SU-DHL-6 (cell line): ENCODE results near the gene HOXD9.

ENCODE experiments used
- H2AFZ ChIP-seq: fragments of 200-600 bp; sonication (generic); 2 replicates; pipeline ENCODE4 v1.6.1; 2014; ENCODE audit warnings: low read depth, mild to moderate bottlenecking, moderate library complexity, mixed read lengths, antibody characterized with exemption, low read length; ENCODE audit not compliant: severe bottlenecking
- H3F3A ChIP-seq: fragments of 200-600 bp; shearing (Covaris generic); 2 replicates; pipeline ENCODE4 v1.6.0; 2016; ENCODE audit warnings: antibody characterized with exemption, mild to moderate bottlenecking; ENCODE audit not compliant: insufficient read depth
- H3K27ac ChIP-seq: fragments of 200-600 bp; sonication (generic); 2 replicates; pipeline ENCODE4 v1.5.1; 2016; ENCODE audit warnings: low read depth, mild to moderate bottlenecking, low read length, moderate library complexity, mixed read lengths
- H3K27me3 ChIP-seq: fragments of 200-600 bp; sonication (generic), shearing (Covaris generic); 2 replicates; pipeline ENCODE4 v1.6.0; 2014; ENCODE audit warnings: mild to moderate bottlenecking, low read length
- H3K36me3 ChIP-seq: fragments of 200-600 bp; sonication (generic); 2 replicates; pipeline ENCODE4 v1.6.1; 2014; ENCODE audit warnings: mild to moderate bottlenecking, low read length, mixed read lengths
- H3K4me2 ChIP-seq: fragments of 300-600, 200-600 bp; shearing (Covaris generic), sonication (generic); 2 replicates; pipeline ENCODE4 v1.6.0; 2014; ENCODE audit warnings: low read length, low read depth, mild to moderate bottlenecking; ENCODE audit not compliant: poor library complexity, severe bottlenecking
- H3K4me3 ChIP-seq: fragments of 200-600 bp; sonication (generic); 2 replicates; pipeline ENCODE4 v1.5.1; 2014; ENCODE audit warnings: antibody characterized with exemption, low read length, mild to moderate bottlenecking, mixed read lengths; ENCODE audit not compliant: insufficient read depth, poor library complexity, severe bottlenecking
- H3K79me2 ChIP-seq: fragments of 200-600 bp; sonication (generic); 2 replicates; pipeline ENCODE4 v1.6.1; 2014; ENCODE audit warnings: mild to moderate bottlenecking, low read length, moderate library complexity; ENCODE audit not compliant: insufficient read depth
- H3K9ac ChIP-seq: fragments of 200-600 bp; sonication (generic); 2 replicates; pipeline ENCODE4 v1.7.0; 2014; ENCODE audit warnings: mild to moderate bottlenecking, low read length
- H3K9me2 ChIP-seq: fragments of 200-600 bp; sonication (generic); replicated peaks from 2 replicates; pipeline ENCODE4 v1.6.1; 2014; ENCODE audit warnings: low read length; ENCODE audit not compliant: insufficient read depth
- H3K9me3 ChIP-seq: fragments of 200-600 bp; sonication (generic); 2 replicates; pipeline ENCODE4 v1.6.1; 2014; ENCODE audit warnings: low read length, mixed read lengths; ENCODE audit not compliant: insufficient read depth
- H4K20me1 ChIP-seq: fragments of 200-600 bp; sonication (generic); 2 replicates; pipeline ENCODE4 v1.6.1; 2014; ENCODE audit warnings: low read depth, mild to moderate bottlenecking, antibody characterized with exemption, low read length, moderate library complexity, mixed read lengths
- EZH2phosphoT487 ChIP-seq: fragments of 200-600 bp; sonication (generic), shearing (Covaris generic); conservative IDR thresholded peaks from 2 replicates; pipeline ENCODE4 v1.6.1; 2018; ENCODE audit warnings: mild to moderate bottlenecking, antibody characterized with exemption, low read length, moderate library complexity, mixed read lengths
- TF ChIP-seq, protein P1 (sequence below): fragments of 200-600 bp; sonication (generic); IDR thresholded peaks from one replicate; pipeline ENCODE4 v1.5.1; 2017; ENCODE audit warnings: antibody characterized with exemption, mild to moderate bottlenecking, low read length, moderate library complexity; ENCODE audit not compliant: insufficient read depth, poor library complexity, severe bottlenecking

The HOXD9 gene

DNA sequence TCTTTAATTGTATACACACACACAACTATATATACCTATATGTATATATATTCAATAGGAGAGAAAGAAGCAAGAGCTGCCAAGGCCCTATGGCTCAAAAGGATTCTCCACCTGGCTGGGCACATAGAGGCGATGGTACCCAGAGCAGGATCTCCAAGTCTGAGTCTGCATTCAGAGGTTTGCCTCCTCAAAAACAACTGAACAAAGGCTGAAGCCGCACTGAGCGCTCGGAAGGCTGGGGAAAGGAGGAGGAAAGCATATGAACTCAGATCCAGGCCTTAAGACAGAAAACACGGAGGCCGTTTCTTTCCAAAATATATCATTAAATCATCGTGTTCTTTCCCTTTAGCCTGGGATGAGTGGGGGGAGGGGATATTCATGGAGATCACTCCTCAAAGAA, 19.3 kb upstream of the HOXD9 start:
- H2AFZ ChIP-seq: no peak overlapping the region
- no peaks in the 10 kb centered on the region for H4K20me1 ChIP-seq
- H3K79me2 ChIP-seq: no peaks in the 10 kb centered on the region
- no peak overlapping the region for H3K4me3 ChIP-seq
- no peak overlapping the region for H3K27ac ChIP-seq
- H3F3A ChIP-seq: no peaks in the 10 kb centered on the region
- no peak overlapping the region for H3K9ac ChIP-seq
- no peaks in the 10 kb centered on the region for H3K9me2 ChIP-seq
- no peaks in the 10 kb centered on the region for H3K36me3 ChIP-seq
- no peaks in the 10 kb centered on the region for H3K27me3 ChIP-seq
- no peak overlapping the region for H3K4me2 ChIP-seq
- H3K9me3 ChIP-seq: no peaks in the 10 kb centered on the region
- TF ChIP-seq EZH2phosphoT487: no peak
- TF ChIP-seq, protein P1, sequence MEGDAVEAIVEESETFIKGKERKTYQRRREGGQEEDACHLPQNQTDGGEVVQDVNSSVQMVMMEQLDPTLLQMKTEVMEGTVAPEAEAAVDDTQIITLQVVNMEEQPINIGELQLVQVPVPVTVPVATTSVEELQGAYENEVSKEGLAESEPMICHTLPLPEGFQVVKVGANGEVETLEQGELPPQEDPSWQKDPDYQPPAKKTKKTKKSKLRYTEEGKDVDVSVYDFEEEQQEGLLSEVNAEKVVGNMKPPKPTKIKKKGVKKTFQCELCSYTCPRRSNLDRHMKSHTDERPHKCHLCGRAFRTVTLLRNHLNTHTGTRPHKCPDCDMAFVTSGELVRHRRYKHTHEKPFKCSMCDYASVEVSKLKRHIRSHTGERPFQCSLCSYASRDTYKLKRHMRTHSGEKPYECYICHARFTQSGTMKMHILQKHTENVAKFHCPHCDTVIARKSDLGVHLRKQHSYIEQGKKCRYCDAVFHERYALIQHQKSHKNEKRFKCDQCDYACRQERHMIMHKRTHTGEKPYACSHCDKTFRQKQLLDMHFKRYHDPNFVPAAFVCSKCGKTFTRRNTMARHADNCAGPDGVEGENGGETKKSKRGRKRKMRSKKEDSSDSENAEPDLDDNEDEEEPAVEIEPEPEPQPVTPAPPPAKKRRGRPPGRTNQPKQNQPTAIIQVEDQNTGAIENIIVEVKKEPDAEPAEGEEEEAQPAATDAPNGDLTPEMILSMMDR: no peak

DNA sequence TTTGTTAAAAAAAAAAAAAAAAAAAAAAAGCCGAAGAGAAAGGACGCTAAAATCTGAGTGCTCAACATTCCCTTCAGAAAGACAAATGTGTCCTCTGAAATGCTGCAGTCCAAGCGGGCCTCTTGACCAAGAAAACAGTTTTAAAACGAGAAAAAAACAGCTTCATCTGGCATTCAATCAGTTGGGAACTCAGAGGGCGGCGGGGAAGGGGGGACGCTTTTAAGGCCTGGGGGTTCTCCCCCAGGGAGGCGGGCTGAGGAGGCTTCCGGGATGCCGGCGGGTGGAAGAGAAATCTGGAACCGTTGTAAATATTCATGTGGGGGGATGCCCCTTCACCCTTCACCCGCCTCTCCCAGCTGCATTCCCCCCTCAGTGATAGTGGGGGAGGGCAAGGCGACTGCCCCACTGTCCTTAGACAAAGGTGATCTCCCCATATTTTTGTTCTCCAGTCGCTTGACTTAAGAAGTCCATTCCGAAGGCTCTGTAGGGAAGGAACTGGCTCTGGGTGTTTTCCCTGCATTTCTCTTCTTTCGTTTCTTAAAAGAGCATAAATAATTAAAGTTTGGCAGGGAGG, 18.7 kb upstream of the HOXD9 start:
- Histone ChIP-seq H3K4me3 (no peak overlapping the region), H3K27ac (no peak overlapping the region), H3K9ac (no peak overlapping the region), H3K9me3 (no peaks in the 10 kb centered on the region), H3K9me2 (no peaks in the 10 kb centered on the region), H3K36me3 (no peaks in the 10 kb centered on the region), H4K20me1 (no peaks in the 10 kb centered on the region), H2AFZ (no peak overlapping the region), H3K4me2 (no peak overlapping the region), H3K27me3 (no peaks in the 10 kb centered on the region), H3F3A (no peaks in the 10 kb centered on the region), H3K79me2 (no peaks in the 10 kb centered on the region)
- TF ChIP-seq EZH2phosphoT487: no peak
- TF ChIP-seq, protein P1: no peak

- Histone ChIP-seq H3K79me2 (no peaks in the 10 kb centered on the region), H4K20me1 (no peaks in the 10 kb centered on the region), H3K4me2 (no peak overlapping the region), H2AFZ (no peak overlapping the region), H3F3A (no peaks in the 10 kb centered on the region), H3K27me3 (no peaks in the 10 kb centered on the region), H3K36me3 (no peaks in the 10 kb centered on the region), H3K9me2 (no peaks in the 10 kb centered on the region), H3K9ac (no peak overlapping the region), H3K27ac (no peak overlapping the region), H3K9me3 (no peaks in the 10 kb centered on the region), H3K4me3 (no peak overlapping the region)
- TF ChIP-seq EZH2phosphoT487: no peak
- TF ChIP-seq, protein P1: no peak
Measured at GRCh38 chr2:176104316-176105077, 18.0 kb upstream of the HOXD9 start.
